Body of pancreas (tissue), 4 donors: ENCODE data around the gene ANKRD50.

Experiments used
- CTCF ChIP-seq, 7 experiments: fragments of 450-650 bp in 4 of 7; fragments of 200-600 bp in 3 of 7; sonication (generic) in 3 of 7; IDR thresholded peaks; one replicate each; pipeline ENCODE4 v1.5.1; 2016 to 2019; ENCODE audit warnings: antibody characterized with exemption in 7 of 7
- POLR2A ChIP-seq, 3 donors: fragments of 450-650 bp; IDR thresholded peaks; one replicate each; pipeline ENCODE4 v1.6.1; 2016; ENCODE audit warnings: antibody characterized with exemption in 3 of 3, mild to moderate bottlenecking in 2 of 3

DNA sequence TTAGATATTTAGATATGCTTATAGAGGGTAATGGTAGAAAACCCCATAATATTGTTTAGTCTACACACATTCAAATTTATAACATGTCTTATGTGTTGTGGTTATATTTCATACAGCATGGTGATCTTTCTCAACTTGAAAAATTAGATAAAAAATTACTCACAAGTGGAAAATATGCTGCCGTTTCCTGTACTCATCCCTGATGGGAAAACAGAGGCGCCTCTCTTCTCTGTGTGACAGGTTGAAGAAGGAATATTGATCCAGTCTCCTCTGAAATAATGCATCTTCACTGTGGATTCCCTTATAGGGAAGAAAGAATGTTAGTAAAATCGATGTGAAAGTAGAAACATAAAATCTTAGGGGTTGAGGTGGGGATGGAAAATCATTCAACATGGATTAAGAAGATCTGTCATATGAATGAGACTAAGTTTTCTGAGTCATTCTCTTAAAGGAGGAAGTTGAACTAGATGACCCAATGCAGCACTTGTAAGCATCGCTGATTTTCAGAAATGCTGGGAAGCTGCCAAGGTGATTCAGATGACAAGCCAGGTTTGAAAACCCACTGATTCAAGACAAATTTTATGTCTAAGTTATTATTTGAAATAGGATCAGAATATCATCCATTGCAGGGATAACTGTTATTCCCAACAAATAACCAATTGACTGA lies 70.7 kb downstream of the ANKRD50 start:
- TF ChIP-seq CTCF (IDR thresholded peaks at IDR 0.05) = no peak
- no peak for TF ChIP-seq POLR2A (IDR thresholded peaks at IDR 0.05)
